ENCODE results near the gene SMARCC2. TPM values are rescaled to one million over a fixed set of nuclear protein-coding genes. Genes with fewer than 3 reads are reported as not detected.

The SMARCC2 gene
- total and polyA plus RNA-seq, 2 of the 13 experiments (the other 11 are each of a cell fraction or from before 2014, with no cell fraction given), result 21.3 to 24.1 TPM

DNA sequence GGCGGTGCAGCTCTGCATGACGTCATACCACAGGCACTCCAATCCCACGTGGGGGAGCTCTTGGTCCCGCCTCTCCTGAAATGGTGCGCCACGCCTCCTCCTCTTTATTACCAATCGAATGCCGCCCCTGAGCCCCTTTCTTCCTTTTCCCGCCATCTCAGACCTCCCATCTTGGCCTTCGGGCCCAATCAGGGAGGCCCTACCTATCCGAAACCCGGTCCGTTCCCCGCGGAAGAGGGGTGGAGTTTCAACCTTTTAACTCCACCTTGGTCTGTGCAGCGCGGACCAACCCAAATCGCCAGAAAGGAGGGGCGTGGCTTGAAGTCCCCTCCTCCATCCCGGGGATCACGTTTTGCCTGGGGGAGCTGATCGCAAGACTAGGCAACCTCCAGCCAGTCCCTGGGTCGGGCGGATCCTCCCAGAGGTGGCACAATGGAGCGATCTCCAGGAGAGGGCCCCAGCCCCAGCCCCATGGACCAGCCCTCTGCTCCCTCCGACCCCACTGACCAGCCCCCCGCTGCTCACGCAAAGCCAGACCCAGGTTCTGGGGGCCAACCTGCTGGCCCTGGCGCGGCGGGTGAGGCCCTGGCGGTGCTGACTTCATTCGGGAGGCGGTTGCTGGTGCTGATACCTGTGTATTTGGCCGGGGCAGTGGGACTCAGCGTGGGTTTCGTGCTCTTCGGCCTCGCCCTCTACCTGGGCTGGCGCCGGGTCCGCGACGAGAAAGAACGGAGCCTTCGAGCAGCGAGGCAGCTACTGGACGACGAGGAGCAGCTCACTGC is 61.2 kb downstream of the SMARCC2 start, which contains the start of gene ESYT1 (continued):
- TF ChIP-seq ELF1 (CRISPR knock-in tag; IDR thresholded peaks at IDR 0.05) (peak; percentile 50), KLF6 (CRISPR knock-in tag; IDR thresholded peaks at IDR 0.05) (peak; percentile 76; the same call in 1 of the 2 replicates), MAFG (CRISPR knock-in tag; IDR thresholded peaks at IDR 0.05) (no peak), SP4 (CRISPR knock-in tag; IDR thresholded peaks at IDR 0.05) (peak; percentile 96), NCOA5 (CRISPR knock-in tag; IDR thresholded peaks at IDR 0.05) (no peak), ATF2 (CRISPR knock-in tag; IDR thresholded peaks at IDR 0.05) (peak; percentile 97), ZNF704 (CRISPR knock-in tag; IDR thresholded peaks at IDR 0.05; ENCODE audit: borderline replicate concordance) (0 out of 2 replicates have a peak, but pooled peaks have one; percentile 59), PHF5A (CRISPR knock-in tag; IDR thresholded peaks at IDR 0.05; ENCODE audit: low read depth, unreplicated experiment) (no peak), ASH2L (IDR thresholded peaks at IDR 0.05; ENCODE audit: insufficient read length, low read depth, low read length) (peak; percentile 53), ISL2 (CRISPR knock-in tag; IDR thresholded peaks at IDR 0.05) (peak; percentile 46), ZNF792 (CRISPR knock-in tag; IDR thresholded peaks at IDR 0.05) (no peak), JUND (CRISPR knock-in tag; IDR thresholded peaks at IDR 0.05) (no peak), HDAC1 (CRISPR knock-in tag; IDR thresholded peaks at IDR 0.05) (peak; percentile 88), ZNF18 (CRISPR knock-in tag; IDR thresholded peaks at IDR 0.05; ENCODE audit: insufficient replicate concordance) (peak; percentile 51), ZNF10 (CRISPR knock-in tag; IDR thresholded peaks at IDR 0.05; ENCODE audit: borderline replicate concordance, low read depth) (no peak), ZNF670 (CRISPR knock-in tag; IDR thresholded peaks at IDR 0.05; ENCODE audit: borderline replicate concordance) (no peak)
- TF ChIP-seq, protein P1, sequence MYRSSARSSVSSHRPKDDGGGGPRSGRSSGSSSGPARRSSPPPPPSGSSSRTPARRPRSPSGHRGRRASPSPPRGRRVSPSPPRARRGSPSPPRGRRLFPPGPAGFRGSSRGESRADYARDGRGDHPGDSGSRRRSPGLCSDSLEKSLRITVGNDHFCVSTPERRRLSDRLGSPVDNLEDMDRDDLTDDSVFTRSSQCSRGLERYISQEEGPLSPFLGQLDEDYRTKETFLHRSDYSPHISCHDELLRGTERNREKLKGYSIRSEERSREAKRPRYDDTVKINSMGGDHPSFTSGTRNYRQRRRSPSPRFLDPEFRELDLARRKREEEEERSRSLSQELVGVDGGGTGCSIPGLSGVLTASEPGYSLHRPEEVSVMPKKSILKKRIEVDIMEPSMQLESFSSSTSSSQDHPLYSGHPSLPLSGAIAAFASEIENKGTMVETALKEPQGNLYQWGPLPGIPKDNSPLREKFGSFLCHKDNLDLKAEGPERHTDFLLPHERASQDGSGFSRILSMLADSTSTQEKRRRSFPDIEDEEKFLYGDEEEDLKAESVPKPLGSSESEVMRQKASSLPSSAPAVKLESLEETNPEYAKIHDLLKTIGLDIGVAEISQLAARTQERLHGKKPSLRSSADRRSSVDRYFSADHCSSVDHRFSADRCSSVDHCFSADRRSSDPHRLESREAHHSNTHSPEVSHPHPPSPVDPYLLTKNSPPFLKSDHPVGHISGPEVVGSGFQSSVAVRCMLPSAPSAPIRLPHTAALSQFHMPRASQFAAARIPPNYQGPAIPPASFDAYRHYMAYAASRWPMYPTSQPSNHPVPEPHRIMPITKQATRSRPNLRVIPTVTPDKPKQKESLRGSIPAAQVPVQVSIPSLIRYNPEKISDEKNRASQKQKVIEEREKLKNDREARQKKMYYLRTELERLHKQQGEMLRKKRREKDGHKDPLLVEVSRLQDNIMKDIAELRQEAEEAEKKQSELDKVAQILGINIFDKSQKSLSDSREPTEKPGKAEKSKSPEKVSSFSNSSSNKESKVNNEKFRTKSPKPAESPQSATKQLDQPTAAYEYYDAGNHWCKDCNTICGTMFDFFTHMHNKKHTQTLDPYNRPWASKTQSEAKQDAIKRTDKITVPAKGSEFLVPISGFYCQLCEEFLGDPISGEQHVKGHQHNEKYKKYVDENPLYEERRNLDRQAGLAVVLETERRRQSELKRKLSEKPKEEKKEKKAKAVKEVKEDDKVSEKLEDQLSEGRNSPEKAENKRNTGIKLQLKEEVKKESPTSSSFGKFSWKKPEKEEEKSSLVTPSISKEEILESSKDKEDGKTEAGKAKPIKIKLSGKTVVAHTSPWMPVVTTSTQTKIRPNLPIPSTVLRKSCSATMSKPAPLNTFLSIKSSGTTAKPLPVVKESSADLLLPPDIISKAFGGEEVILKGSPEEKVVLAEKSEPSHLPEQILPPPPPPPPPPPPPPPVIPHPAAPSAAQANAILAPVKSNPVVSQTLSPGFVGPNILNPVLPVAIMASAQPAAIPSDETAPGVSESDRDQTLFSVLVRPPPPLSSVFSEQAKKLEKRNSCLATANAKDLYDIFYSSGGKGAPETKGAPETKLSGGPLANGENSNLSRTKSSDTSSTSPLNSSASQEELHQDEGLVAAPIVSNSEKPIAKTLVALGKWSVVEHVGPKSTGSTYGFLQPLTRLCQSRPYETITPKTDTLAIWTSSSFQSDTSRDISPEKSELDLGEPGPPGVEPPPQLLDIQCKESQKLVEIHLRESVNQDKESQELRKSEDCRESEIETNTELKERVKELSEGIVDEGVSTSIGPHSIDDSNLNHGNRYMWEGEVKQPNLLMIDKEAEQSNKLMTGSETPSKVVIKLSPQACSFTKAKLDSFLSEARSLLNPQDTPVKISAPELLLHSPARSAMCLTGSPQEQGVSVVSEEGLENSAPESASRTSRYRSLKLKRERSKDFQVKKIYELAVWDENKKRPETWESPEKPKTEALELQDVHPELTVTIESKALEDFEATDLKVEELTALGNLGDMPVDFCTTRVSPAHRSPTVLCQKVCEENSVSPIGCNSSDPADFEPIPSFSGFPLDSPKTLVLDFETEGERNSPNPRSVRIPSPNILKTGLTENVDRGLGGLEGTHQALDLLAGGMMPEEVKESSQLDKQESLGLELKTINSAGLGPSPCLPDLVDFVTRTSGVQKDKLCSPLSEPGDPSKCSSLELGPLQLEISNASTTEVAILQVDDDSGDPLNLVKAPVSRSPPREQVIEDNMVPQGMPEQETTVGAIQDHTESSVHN (CRISPR knock-in tag; IDR thresholded peaks at IDR 0.05), result no peak
